ENCODE results near the gene BRMS1L. TPM values are rescaled to one million over a fixed set of nuclear protein-coding genes. Genes with fewer than 3 reads are reported as not detected.

BRMS1L gene
- total RNA-seq, 1 donor from 2014 or later: 15.9 TPM

- H3K27ac Mint-ChIP-seq (ENCODE audit: unreplicated experiment): no peak overlapping the region
These were observed 29.8 kb downstream of the BRMS1L start for GRCh38 chr14:35855876-35856481.

GRCh38 chr14:35858521-35859209, 32.5 kb downstream of the BRMS1L start:
- TF ChIP-seq CTCF (IDR thresholded peaks at IDR 0.05; ENCODE audit: partially characterized antibody, unreplicated experiment): no peak
- Mint-ChIP-seq H3K4me3 (ENCODE audit: unreplicated experiment) (no peak overlapping the region), H3K9me3 (ENCODE audit: unreplicated experiment) (no peaks in the 10 kb centered on the region), H3K36me3 (ENCODE audit: unreplicated experiment) (no peaks in the 10 kb centered on the region), H3K27ac (ENCODE audit: unreplicated experiment) (no peak overlapping the region), H3K4me1 (ENCODE audit: low read depth, unreplicated experiment) (peaks cover 3% of the 10 kb centered on the region), H3K27me3 (ENCODE audit: unreplicated experiment) (peaks cover 2% of the 10 kb centered on the region)
- no peak for DNase-seq

More at GRCh38 chr14:35855876-35856481, 29.8 kb downstream of the BRMS1L start:
- no peak for DNase-seq
- peaks cover 2% of the 10 kb centered on the region for H3K27me3 Mint-ChIP-seq (ENCODE audit: unreplicated experiment)
- no peak for TF ChIP-seq CTCF (IDR thresholded peaks at IDR 0.05; ENCODE audit: partially characterized antibody, unreplicated experiment)
- H3K36me3 Mint-ChIP-seq (ENCODE audit: unreplicated experiment): no peaks in the 10 kb centered on the region
- H3K9me3 Mint-ChIP-seq (ENCODE audit: unreplicated experiment): no peaks in the 10 kb centered on the region
- H3K4me3 Mint-ChIP-seq (ENCODE audit: unreplicated experiment): no peak overlapping the region
- H3K4me1 Mint-ChIP-seq (ENCODE audit: low read depth, unreplicated experiment): peaks cover 3% of the 10 kb centered on the region

DNA sequence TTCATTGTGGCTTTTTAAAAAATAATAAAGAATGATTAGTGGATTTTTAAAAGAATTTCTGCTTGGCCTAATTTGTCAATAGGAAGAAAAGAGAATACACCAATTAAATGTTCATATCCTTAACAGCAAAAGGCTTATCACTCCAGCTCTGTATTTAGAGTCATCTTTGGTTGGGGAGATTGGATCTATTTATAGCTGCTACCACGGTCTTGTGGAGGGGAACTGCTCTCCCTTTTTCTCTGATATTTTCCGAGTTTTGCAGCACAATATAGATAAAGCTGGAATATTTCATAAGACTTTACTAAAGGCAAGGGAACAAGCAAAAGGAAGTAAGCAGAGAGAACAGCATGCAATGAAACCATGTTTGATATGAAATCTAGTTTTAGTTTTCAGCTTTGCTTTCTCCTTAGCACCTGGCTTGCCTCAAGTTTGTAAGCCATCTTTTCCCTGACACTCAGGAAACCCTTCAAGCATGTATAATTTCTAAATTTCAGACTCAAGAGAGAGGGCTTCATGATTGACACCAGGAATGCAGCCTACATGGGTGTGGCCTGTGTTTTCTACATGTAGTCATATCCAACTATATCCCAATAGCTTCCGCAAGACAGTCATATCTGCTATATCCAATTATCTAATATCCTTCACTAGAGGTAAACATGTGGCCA, 35.2 kb downstream of the BRMS1L start:
- Mint-ChIP-seq H3K9me3 (ENCODE audit: unreplicated experiment) (no peaks in the 10 kb centered on the region), H3K4me1 (ENCODE audit: low read depth, unreplicated experiment) (no peaks in the 10 kb centered on the region), H3K4me3 (ENCODE audit: unreplicated experiment) (no peak overlapping the region), H3K36me3 (ENCODE audit: unreplicated experiment) (no peaks in the 10 kb centered on the region), H3K27me3 (ENCODE audit: unreplicated experiment) (no peaks in the 10 kb centered on the region), H3K27ac (ENCODE audit: unreplicated experiment) (no peak overlapping the region)
- TF ChIP-seq CTCF (IDR thresholded peaks at IDR 0.05; ENCODE audit: partially characterized antibody, unreplicated experiment): no peak
- DNase-seq: no peak

GRCh38 chr14:35865611-35866324, 39.6 kb downstream of the BRMS1L start:
- Mint-ChIP-seq H3K9me3 (ENCODE audit: unreplicated experiment) (no peaks in the 10 kb centered on the region), H3K27me3 (ENCODE audit: unreplicated experiment) (no peaks in the 10 kb centered on the region), H3K4me1 (ENCODE audit: low read depth, unreplicated experiment) (no peaks in the 10 kb centered on the region), H3K4me3 (ENCODE audit: unreplicated experiment) (no peak overlapping the region), H3K27ac (ENCODE audit: unreplicated experiment) (no peak overlapping the region), H3K36me3 (ENCODE audit: unreplicated experiment) (no peaks in the 10 kb centered on the region)
- no peak for TF ChIP-seq CTCF (IDR thresholded peaks at IDR 0.05; ENCODE audit: partially characterized antibody, unreplicated experiment)
- DNase-seq: no peak
